ENCODE results near the gene ASCC1.

Gene ASCC1

GRCh38 chr10:72081772-72082590 is 134.1 kb downstream of the ASCC1 start:
- DNase-seq (ENCODE audit: low spot score), result no peak

GRCh38 chr10:72081210-72081609 is 134.9 kb downstream of the ASCC1 start:
- DNase-seq (ENCODE audit: low spot score), result no peak

- DNase-seq (ENCODE audit: low spot score), result no peak
Measured at GRCh38 chr10:72080042-72080975, 135.8 kb downstream of the ASCC1 start.

GRCh38 chr10:72079356-72079755 is 136.7 kb downstream of the ASCC1 start:
- DNase-seq (ENCODE audit: low spot score), result no peak

GRCh38 chr10:72077275-72077990 is 138.6 kb downstream of the ASCC1 start:
- DNase-seq (ENCODE audit: low spot score), result no peak

GRCh38 chr10:72076756-72077155 is 139.3 kb downstream of the ASCC1 start:
- DNase-seq (ENCODE audit: low spot score), result no peak

- no peak for DNase-seq (ENCODE audit: low spot score)
Measured at GRCh38 chr10:72075376-72076115, 140.5 kb downstream of the ASCC1 start.

- DNase-seq (ENCODE audit: low spot score), result no peak
Measured at GRCh38 chr10:72074574-72075375, 141.3 kb downstream of the ASCC1 start.

GRCh38 chr10:72073708-72074573 is 142.1 kb downstream of the ASCC1 start:
- DNase-seq (ENCODE audit: low spot score), result no peak

- DNase-seq (ENCODE audit: low spot score), result no peak
Measured at GRCh38 chr10:72072639-72073038, 143.4 kb downstream of the ASCC1 start.

- DNase-seq (ENCODE audit: low spot score), result no peak
Measured at GRCh38 chr10:72072046-72072445, 144.0 kb downstream of the ASCC1 start.

- no peak for DNase-seq (ENCODE audit: low spot score)
Measured at GRCh38 chr10:72069751-72070526, 146.1 kb downstream of the ASCC1 start.

- no peak for DNase-seq (ENCODE audit: low spot score)
Measured at GRCh38 chr10:72068901-72069446, 147.1 kb downstream of the ASCC1 start.

- no peak for DNase-seq (ENCODE audit: low spot score)
Measured at GRCh38 chr10:72068126-72068765, 147.8 kb downstream of the ASCC1 start.

GRCh38 chr10:72067463-72068125 is 148.5 kb downstream of the ASCC1 start:
- DNase-seq (ENCODE audit: low spot score), result no peak

GRCh38 chr10:72066318-72067284 is 149.5 kb downstream of the ASCC1 start:
- DNase-seq (ENCODE audit: low spot score), result no peak
